Measurements from ENCODE around the gene DIP2C.

DNA sequence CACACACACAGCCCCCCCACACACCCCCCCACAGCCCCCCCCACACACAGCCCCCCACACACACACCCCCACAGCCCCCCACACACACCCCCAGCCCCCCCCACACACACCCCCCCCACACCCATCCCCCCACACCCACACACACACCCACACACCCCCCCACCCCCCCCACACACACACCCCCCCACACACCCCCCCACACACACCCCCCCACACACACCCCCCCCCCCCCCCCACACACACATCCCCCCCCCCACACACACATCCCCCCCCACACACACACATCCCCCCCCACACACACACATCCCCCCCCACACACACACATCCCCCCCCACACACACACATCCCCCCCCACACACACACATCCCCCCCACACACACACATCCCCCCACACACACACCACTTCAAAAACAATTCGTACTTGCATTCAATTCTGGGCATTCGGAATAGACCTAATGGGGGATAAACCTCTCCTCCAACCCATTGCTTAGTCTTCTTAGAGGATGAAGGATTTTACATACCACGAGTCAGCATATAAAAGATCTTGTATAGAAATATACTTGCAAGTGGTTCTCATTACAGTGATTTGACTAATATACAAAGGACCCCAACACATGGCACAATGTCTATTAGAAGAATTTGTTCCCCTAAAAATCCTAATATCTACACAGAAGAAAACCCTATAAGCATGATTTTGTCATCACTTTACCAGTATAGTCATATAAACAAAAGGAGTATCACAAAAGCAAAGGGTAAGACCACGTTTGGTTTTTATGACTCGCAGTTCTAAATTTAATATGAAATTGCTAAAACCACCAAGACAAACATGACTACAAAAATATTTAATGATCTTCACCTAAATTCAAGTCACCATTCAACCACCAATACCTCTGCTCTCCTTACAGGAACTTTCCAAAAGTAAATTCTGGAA lies 80.9 kb downstream of the DIP2C start:
- TF ChIP-seq BHLHE40 (IDR thresholded peaks at IDR 0.05; ENCODE audit: borderline replicate concordance) (no peak), HDGF (IDR thresholded peaks at IDR 0.05; ENCODE audit: borderline replicate concordance) (no peak), ARNT (IDR thresholded peaks at IDR 0.05) (no peak), FOXM1 (IDR thresholded peaks at IDR 0.05; ENCODE audit: borderline replicate concordance) (no peak), ELF4 (IDR thresholded peaks at IDR 0.05) (no peak), ZNF384 (IDR thresholded peaks at IDR 0.05) (no peak), SUZ12 (IDR thresholded peaks at IDR 0.05) (no peak), FOXA1 (IDR thresholded peaks at IDR 0.05) (no peak), LEF1 (IDR thresholded peaks at IDR 0.05; ENCODE audit: borderline replicate concordance) (no peak), SP1 (IDR thresholded peaks at IDR 0.05) (no peak), FOXK2 (IDR thresholded peaks at IDR 0.05) (no peak), NFRKB (IDR thresholded peaks at IDR 0.05) (no peak), L3MBTL2 (conservative IDR thresholded peaks at IDR 0.05) (no peak)
- TF ChIP-seq, protein P1, sequence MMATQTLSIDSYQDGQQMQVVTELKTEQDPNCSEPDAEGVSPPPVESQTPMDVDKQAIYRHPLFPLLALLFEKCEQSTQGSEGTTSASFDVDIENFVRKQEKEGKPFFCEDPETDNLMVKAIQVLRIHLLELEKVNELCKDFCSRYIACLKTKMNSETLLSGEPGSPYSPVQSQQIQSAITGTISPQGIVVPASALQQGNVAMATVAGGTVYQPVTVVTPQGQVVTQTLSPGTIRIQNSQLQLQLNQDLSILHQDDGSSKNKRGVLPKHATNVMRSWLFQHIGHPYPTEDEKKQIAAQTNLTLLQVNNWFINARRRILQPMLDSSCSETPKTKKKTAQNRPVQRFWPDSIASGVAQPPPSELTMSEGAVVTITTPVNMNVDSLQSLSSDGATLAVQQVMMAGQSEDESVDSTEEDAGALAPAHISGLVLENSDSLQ (IDR thresholded peaks at IDR 0.05) = no peak

Data from HEK293T (cell line).